ENCODE data around the gene GP2.

Gene GP2

GRCh38 chr16:20332411-20332810 lies 5.1 kb upstream of the GP2 start:
- Histone ChIP-seq H3K27ac (no peak overlapping the region), H3K4me3 (ENCODE audit: low read depth, low read length) (no peak overlapping the region), H3K36me3 (replicated peaks) (no peaks in the 10 kb centered on the region), H3K27me3 (replicated peaks) (no peaks in the 10 kb centered on the region)
- TF ChIP-seq CTCF (IDR thresholded peaks at IDR 0.05; ENCODE audit: low read depth, low read length, missing control alignments), result no peak
- DNase-seq, result no peak
- in situ Hi-C loops (cut with HindIII; ENCODE audit: low pct_ligation_motif_present, low sequenced_read_pairs), result no loop called here

- DNase-seq, result no peak
- no peak for TF ChIP-seq CTCF (IDR thresholded peaks at IDR 0.05; ENCODE audit: low read depth, low read length, missing control alignments)
- Histone ChIP-seq H3K4me3 (ENCODE audit: low read depth, low read length) (no peak overlapping the region), H3K36me3 (replicated peaks) (no peaks in the 10 kb centered on the region), H3K27me3 (replicated peaks) (no peaks in the 10 kb centered on the region), H3K27ac (no peak overlapping the region)
- in situ Hi-C loops (cut with HindIII; ENCODE audit: low pct_ligation_motif_present, low sequenced_read_pairs), result no loop called here
These were observed 4.3 kb upstream of the GP2 start for GRCh38 chr16:20331635-20332034.

- no peak for TF ChIP-seq CTCF (IDR thresholded peaks at IDR 0.05; ENCODE audit: low read depth, low read length, missing control alignments)
- no peak for DNase-seq
These were observed 2.3 kb upstream of the GP2 start for GRCh38 chr16:20329392-20330138.

GRCh38 chr16:20326321-20326720 lies 992 bp downstream of the GP2 start:
- no peak overlapping the region for H3K27ac ChIP-seq
- DNase-seq, result no peak
- H3K4me3 ChIP-seq (ENCODE audit: low read depth, low read length), result no peak overlapping the region
- in situ Hi-C loops (cut with HindIII; ENCODE audit: low pct_ligation_motif_present, low sequenced_read_pairs), result no loop called here
- H3K36me3 ChIP-seq (replicated peaks), result no peaks in the 10 kb centered on the region
- no peaks in the 10 kb centered on the region for H3K27me3 ChIP-seq (replicated peaks)
- no peak for TF ChIP-seq CTCF (IDR thresholded peaks at IDR 0.05; ENCODE audit: low read depth, low read length, missing control alignments)

More at GRCh38 chr16:20329392-20330138, 2.3 kb upstream of the GP2 start:
- Histone ChIP-seq H3K36me3 (replicated peaks) (no peaks in the 10 kb centered on the region), H3K27ac (no peak overlapping the region), H3K4me3 (ENCODE audit: low read depth, low read length) (no peak overlapping the region), H3K27me3 (replicated peaks) (no peaks in the 10 kb centered on the region)
- in situ Hi-C loops (cut with HindIII; ENCODE audit: low pct_ligation_motif_present, low sequenced_read_pairs), result no loop called here

- in situ Hi-C loops (cut with HindIII; ENCODE audit: low pct_ligation_motif_present, low sequenced_read_pairs), result no loop called here
- no peak overlapping the region for H3K4me3 ChIP-seq (ENCODE audit: low read depth, low read length)
- H3K27me3 ChIP-seq (replicated peaks), result no peaks in the 10 kb centered on the region
- no peak overlapping the region for H3K27ac ChIP-seq
- DNase-seq, result no peak
- H3K36me3 ChIP-seq (replicated peaks), result no peaks in the 10 kb centered on the region
- TF ChIP-seq CTCF (IDR thresholded peaks at IDR 0.05; ENCODE audit: low read depth, low read length, missing control alignments), result no peak
These were observed 2.3 kb downstream of the GP2 start for GRCh38 chr16:20325005-20325404.
